Right lung (tissue), 5 donors: ENCODE data around the gene UBR7. TPM values are rescaled to one million over a fixed set of nuclear protein-coding genes. Genes with fewer than 3 reads are reported as not detected.
A peak's percentile ranks its signal among the peaks of the same experiment; 100 is the strongest.
"Not testable (repeated sequence)": the region's sequence is repeated elsewhere in the genome, so short reads cannot be mapped to it uniquely, and the experiment has no call there.

ENCODE experiments used
- DNase-seq, 2 donors: peaks; one replicate each; pipeline ENCODE4 v3.0.0-alpha.2; 2013
- polyA plus RNA-seq, 5 donors: library from polyadenylated mRNA; unstranded; fragments of 120-200 nt; gene quantifications; one replicate each; pipeline versions ENCODE4 v1.2.1 to v1.2.3, GENCODE V29; 2013; ENCODE audit warnings: inconsistent platforms in 1 of 5, low replicate concordance in 1 of 5; ENCODE audit not compliant: insufficient read length in 5 of 5, insufficient read depth in 1 of 5

UBR7 gene
- polyA plus RNA-seq, 5 donors: 27.7 to 40.6 (median 33.4) TPM

DNA sequence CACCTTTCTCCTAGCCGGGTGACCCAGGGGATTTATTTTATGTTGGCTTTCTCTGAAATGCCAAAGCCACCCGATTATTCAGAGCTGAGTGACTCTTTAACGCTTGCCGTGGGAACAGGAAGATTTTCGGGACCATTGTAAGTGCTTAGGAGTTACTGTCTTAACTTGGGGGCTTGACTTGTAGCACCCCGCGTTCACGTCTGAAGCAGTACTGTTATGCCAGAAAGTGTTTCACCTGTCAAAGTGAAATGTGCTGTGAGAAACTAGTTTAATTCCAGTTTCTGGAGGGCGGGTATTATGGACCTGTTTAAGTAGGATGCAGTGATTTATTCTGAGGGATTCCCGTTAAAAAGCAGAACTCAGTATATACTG is 21.7 kb upstream of the UBR7 start:
- DNase-seq: peak in 1 of 2 donors; percentile 6

DNA sequence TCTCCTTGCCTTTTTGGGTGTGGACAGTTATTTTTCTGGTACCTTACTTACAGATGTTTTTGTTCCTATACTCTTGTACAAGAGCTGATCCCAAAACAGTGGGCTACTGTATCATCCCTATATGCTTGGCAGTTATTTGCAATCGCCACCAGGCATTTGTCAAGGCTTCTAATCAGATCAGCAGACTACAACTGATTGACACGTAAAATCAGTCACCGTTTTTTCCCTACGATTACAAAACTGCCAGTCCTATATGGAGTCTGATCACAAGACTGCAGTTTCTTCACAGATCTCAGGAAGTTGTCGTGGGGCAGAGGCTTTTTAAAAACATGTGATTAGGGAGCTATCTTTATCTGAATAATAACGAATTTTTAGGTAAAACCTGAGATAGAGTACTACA is 20.6 kb upstream of the UBR7 start:
- no peak for DNase-seq

DNA sequence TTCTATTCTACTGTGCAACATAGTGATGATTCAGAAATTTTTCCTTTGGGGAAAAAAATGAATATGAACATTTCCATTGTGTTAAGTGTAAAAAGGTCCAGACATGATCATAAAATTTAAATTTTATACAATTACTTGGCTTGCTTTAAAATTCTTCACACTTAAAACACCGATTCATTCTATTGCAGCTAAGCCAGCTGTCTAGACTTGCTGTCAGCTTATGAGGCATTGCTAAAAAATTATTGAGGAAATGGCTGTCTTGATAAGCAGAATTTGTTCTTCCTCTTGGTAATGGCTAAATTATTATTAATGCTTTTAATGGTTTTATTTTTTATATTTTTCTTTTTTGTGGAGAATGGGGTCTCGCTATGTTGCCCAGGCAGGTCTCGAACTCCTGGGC is 20.1 kb upstream of the UBR7 start:
- no peak for DNase-seq

DNA sequence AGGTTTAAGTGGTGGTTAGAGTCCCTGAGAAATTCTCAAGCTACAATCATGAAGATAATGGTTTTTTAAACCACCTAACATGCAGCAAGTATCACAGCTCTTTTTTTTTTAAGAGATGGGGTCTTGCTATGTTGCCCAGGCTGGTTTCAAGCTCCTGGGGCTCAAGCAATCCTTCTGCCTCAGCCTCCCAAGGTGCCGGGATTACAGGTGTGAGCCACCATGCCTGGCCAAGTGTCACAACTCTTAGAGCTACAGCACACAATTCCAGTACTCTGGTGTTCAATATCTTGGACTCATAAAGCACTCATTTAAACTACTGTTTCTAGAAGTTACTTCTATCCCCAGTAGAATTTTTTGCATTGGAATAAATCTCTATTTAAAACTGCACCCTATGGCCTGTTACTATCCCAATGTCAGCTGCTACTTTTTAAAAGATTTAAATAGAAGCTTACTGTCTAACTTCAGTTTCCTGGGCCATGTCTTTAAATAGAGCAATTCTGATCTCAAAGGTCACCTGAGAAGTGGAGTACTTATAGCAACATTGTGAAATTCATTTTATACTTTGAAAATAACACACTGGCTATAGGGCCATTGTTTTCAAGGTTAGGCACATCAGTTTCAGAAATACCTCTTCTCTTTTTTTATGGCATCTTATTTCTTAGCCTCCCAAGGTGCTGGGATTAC is 11.6 kb upstream of the UBR7 start:
- DNase-seq: no peak

DNA sequence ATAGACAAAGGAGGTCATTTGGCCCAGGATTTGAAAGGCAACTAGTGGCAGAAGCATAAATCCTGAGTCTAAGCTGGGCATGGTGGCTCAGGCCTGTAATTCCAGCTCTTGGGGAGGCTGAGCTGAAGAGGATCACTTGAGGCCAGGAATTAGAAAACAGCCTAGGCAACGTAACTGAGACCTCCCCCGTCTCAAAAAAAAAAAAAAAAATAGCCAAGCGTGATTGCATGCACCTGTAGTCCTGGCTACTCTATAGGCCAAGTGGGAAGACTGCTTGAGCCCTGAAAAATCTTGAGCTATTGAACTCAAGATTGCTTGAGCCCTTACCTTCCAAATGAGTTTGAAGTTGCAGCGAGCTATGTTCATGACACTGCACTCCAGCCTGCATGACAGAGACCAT is 8.0 kb upstream of the UBR7 start:
- DNase-seq: no peak

DNA sequence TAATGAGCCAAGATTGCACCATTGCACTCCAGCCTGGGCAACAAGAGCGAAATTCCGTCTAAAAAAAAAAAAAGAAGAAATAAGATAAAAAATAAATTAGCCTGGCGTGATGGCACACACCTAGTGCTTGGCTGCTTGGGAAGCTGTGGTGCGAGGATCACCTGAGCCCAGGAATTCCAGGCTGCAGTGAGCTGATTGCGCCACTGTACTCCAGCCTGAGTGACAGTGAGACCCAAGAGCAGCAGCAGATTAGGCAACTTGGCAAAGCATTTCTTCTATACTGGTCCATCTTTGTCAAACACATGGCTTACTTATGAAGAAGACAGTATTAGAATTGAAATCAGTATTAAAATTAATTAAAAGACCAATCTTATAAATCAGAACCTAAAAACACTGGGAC is 6.5 kb upstream of the UBR7 start:
- DNase-seq: no peak

DNA sequence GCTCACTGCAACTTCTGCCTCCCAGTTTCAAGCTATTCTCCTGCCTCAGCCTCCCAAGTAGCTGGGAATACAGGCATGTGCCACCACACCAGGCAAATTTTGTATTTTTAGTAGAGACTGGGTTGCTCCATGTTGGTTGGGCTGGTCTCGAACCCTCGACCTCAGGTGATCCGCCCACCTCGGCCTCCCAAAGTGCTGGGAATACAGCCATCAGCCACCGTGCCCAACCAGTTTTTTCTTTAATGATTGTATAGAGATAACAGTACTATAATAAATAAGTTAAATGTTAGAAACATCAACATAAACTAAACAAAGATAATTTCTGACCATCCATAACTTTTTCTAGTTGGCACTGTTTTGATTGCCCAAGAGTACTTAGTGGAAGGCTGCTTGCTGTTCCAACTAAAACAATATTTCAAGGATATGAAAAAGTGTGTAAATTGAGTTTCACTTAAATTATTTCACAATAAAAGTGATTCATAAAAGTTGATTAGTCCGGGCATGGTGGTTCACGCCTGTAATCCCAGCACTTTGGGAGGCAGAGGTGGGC is 5.8 kb upstream of the UBR7 start:
- no peak for DNase-seq

DNA sequence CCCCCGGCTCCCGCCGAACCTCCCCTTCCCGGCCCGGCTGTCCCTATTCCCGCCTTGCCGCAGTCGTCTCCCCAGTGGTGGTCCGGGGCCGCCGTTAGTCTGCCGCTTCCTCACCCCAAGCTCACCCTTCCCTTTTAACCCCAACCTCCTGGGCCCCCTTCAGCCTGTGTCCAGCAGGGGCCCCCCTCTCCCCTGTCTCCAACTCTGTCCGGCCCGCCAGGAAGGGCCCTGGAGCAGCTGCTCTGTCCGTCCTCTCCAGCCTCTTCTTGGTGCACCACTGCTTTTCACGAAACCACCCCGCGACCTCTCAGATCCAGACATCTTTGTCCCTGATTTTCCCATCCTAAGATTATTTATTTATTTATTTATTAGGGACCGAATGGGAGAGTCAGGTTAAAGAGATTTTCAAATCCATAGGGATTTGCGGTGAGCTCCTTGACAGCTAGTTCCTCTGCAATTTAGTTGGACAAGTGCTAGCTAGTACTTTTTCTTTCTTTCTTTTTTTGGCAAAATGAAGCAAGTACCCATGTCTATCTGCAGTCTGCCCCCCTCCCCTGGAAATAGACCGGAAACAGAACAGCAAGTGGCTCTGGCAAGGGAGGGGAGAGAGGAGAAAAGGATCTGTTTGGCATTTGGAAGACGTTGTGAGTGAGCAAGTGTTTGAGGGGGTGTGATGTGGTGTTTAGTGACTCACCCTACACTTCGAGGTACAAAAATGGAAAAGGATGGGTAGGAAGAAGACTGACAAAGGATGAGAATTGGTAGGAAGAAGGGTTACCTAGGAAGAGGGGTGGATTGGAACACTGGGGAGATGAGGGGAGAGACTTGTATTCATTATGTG is 632 bp downstream of the UBR7 start:
- peak in 1 of 2 donors; percentile 55 for DNase-seq

DNA sequence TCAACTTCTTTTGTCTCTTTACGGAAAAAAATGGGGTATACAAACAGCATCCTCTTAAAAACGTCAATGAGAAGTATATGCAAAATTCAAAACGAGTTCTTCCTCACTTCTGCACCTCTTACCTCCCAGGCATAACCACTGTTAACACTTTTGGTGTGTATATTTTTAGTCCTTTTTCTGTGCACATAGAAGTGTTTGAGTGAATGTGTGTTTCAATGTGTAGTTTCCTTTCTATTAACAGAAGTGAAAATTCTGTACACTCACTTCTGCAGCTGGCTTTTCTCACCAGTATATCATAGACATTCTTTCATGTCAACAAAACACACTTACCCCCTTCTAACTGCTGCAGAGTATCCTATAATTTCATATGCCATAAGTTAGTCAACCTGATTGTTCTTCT is 5.4 kb downstream of the UBR7 start:
- no peak for DNase-seq

DNA sequence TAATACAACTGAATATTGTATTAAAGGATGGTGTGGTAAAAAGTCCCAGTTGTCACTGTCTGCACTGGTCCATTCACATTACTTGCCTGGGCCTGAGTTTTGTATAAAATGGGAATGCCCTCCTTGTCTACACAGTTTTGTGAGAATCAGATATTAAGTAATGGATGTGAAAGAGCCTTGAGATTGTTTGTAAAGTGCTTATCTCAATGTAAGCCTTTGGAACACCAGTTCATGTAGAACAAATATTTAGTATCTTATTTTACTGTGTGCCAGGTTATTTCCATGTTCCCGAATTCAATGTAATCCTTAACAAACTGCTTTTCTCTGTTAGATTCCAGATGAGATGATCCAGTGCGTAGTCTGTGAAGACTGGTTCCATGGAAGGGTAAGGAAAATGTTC is 7.5 kb downstream of the UBR7 start:
- DNase-seq: no peak

DNA sequence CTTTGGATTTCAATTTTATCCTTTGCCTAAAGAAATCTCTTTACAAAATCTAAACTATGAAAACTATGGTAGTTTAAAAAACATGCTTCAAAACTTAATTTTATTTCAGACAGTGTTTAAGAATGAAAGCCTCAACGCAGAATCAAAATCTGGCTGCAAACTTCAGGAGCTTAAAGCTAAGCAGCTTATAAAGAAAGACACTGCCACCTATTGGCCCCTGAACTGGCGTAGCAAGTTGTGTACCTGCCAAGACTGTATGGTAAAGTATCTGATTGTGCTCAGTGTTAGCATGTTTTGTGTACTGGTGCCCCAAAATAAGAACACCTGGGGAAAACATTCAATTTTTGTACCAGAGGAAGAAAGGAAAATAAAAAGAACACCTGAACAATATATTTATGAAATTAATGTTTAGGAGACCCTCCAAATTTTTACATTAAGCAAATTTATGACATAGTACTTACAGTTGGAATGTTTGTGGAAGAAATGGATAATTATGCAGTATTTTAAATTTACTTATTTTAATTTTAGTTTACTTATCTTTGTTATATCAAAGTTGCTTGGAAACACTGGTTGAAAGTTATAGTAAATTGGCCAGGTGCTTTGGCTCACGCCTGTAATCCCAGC is 12.2 kb downstream of the UBR7 start:
- peak in 1 of 2 donors; percentile 29 for DNase-seq

DNA sequence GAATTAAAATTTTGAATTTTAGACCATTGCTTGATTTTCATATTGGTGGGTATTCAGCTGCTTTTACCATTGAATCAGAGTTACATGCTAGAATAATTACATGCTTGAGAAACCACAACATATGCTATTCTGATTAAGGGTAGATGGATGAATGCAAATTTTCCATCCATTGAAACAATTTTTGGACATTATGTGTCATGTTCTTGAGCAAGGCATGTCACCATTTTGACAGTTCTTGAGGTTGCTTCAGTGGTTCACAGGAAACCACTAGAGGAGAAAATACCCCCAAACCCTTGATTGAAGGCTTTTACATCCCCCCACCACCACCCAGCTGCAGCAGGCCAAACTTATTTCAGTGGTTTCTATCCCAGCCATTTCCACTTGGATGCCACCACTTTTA is 13.5 kb downstream of the UBR7 start:
- DNase-seq: no peak

DNA sequence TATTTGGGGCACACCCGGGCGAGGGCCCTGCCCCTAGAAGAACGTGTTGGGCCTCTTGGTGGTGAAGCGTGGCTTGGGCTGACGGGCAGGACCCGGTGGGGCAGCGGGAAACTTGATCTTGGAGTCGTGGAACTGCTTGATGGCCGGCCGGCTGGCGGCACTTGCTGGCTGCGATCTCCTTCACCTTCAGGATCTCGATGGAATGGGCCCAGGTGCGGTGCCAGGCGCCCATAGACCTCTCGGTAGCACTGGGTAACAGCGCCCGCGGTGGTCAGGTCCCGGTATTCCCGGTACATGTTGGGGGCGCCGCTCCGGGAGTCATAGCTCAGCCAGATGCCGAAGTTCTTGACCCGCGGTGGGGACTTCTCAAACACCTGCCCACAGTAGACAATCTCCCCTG is 16.5 kb downstream of the UBR7 start:
- no peak for DNase-seq

DNA sequence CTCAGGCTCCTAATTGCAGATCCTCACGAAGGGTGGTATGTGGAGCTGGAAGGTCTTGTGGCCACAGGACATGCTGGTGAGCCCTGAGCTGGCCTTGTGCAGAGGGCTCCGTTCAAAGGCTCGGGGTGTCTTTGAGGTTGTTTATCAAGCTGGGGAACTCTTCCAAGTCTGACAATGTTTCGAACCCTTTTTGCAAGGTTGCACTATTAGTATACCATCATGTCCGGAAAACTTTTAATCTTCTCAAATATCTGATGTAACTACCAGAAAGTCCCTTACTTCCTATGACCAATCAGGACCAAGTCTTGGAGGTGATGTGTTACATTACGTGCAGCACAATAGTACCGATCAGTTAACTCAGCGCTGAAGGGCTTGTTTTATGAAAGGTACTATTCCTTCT is 21.5 kb downstream of the UBR7 start:
- DNase-seq: no peak

DNA sequence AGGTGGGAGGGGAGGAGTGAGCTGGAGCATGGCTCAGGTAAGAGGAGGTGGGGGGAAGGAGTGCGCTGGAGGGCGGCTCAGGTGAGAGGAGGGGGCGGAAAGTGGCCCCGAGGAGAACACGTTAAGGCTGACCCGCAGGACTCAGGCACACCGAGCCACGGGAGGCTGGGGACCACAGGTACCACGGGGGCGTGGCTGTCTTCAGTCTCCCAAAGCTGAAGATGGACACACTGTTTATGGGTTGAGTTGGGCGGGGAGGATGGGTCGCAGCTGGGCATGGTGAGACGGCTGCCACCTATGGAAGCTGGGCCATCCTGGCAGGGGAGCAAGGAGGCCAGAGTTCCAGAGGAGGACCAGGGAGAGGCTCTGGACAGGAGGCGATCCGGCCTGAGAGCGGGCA is 23.5 kb downstream of the UBR7 start:
- no peak for DNase-seq

DNA sequence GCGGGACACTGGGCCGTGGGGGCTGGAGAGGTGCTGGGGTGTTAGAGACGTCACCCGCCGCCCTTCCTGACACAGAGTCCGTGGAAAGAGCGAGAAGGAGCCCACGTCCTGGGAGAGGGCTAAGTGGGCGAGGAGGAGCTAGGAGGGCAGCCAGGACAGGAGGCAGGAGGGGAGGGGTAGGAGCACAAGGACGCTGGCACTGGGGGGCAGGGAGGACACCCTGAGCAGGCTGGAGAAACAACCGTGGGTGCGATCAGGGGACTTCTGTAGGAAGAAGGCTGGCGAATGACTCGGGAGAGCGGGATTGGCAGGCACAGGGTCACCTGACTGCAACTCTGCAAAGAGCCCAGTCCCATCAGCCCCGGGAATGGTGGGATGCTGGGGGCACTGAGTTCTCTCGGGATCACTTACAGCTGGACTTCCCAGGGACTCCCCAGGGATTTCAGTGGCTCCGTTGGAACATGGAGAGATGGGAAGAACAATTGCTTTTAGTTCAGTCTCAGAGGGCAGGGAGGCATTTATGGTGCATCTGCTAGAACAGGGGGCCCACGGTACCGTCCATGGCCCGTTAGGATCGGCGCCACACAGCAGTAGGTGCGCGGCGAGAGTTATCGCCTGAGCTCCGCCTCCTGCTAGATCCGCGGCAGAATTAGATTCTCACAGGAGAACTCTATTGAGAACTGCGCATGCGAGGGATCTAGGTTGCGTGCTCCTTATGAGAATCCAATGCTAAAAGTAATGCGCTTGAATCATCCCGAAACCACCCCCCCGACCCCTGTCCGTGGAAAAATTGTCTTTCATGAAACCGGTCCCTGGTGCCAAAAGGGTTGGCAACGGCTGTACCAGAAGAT is 24.3 kb downstream of the UBR7 start:
- DNase-seq: peak in 1 of 2 donors; percentile 8

DNA sequence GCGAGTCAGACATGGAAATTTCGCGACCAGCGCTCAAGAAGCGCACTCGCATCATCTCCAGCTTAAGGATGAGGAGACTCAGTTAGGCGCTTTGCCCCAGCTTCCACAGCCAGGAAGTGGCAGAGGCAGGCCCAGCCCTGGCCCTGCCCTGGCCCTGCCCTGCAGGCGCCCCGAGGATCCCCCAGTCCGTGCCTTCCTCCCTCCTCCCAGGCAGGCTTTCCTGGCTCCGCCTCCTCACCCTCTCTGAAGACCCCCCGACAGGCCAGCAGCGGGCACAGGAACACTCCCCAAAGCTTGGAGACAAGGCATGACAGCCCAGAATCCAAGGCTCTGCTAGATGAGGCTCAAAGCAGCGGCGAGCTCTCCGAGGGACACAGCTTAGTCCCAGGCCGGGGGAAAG is 25.1 kb downstream of the UBR7 start:
- no peak for DNase-seq

DNA sequence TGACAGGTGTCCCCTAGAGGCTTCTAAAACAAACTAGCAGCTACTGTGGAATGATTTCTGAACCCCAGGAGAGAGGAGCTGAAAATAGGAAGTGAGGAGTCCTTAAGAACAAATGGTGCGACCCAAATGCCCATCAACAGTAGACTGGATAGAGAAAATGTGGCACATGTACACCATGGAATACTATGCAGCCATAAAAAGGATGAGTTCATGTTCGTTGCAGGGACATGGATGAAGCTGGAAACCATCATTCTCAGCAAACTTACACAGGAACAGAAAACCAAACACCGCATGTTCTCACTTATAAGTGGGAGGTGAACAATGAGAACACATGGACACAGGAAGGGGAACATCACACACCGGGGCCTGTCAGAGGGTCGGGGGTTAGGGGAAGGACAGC is 26.0 kb downstream of the UBR7 start:
- not testable (repeated sequence) for DNase-seq

DNA sequence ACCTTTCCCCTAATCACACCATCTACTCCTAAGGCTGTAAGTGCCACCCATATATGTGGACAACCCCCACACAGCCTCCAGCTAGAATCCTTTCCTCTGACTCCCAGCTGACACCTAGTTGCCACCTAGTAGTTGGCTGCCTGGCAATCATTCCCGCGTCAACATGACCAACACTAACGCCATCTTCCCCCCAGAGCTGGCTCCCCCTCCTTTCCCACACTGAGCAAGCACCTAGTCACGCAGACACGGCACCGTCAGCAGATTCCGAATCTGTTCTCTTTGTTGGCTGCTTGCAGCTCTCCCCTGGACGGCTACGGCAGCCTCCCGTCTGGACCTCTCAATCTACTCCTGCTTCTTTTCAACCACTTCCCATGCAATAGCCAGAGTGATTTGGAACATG is 27.7 kb downstream of the UBR7 start:
- DNase-seq: no peak

DNA sequence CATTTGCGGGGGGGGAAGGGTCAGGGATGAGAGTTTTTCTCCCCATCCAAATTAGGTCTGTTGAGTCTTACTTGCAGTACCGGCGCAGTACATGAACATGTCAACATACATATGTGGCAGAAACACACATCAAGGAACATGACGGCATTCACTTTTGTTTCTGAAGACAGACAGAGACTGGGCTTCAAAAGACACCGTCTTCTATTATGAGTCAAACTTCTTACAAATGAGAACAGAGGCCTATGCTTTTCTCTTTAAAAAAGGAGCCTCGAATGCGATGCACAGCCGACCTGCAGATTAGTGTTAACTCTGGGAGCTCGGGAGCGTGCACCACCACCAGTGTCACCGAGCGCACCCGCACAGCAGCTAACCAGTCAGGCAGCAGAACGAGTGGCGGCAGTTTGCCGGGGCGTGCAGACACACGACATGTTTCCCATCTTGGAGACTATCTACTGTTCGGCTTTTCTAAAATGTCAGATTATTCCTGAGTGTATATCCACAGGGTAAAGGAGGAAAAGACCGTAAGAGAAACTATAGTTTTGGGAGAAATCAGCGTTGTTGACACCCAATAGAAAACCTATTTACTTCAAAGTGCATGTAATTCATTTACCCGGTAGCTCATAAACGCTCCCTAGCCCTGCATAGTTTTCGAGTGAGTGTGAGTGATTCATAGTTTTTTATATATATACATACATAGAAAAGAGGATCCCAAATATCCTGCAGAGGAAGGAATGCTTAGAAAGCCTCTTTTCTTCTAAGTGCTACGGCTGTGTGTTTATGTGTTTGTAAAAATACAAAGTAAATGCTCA is 33.0 kb downstream of the UBR7 start:
- no peak for DNase-seq

DNA sequence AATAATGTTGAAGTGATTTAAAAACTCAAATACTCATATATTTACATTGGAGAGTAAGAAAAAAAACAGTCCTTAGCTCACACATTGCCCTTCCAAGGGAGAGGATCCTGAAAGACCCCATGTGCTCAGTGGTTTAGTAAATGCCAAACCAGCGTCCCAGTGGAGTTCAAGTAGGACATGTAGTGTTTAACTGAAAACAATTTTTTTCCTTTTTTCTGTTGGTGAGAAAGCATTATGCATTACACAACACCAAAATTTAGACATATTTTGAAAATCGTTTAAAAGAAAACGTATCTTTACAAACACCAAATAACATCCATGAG is 33.6 kb downstream of the UBR7 start:
- DNase-seq: no peak
